SK-N-SH (cell line): ENCODE data around the gene CD300A. TPM values are rescaled to one million over a fixed set of nuclear protein-coding genes. Genes with fewer than 3 reads are reported as not detected.

Experiments used
- CTCF ChIA-PET: fragments of 300-600, 350-600 bp; formaldehyde crosslinking; extraction: SDS; loops from one replicate; lab custom pipeline; 2021; lab: Yijun Ruan, JAX
- POLR2A ChIA-PET: fragments of 350-600 bp; sonication (Branson Sonifier 250); formaldehyde crosslinking; extraction: SDS; loops from one replicate; lab custom pipeline; 2020; ENCODE audit warnings: antibody characterized with exemption, inconsistent platforms; lab: Yijun Ruan, JAX
- DNase-seq: peaks from one replicate; pipeline ENCODE4 v3.0.0; 2012
- H2AFZ ChIP-seq: fragments of 200-600 bp; sonication (generic); 2 replicates; pipeline ENCODE4 v1.8.1; 2016; ENCODE audit warnings: antibody characterized with exemption, mild to moderate bottlenecking, low read depth
- H3F3A ChIP-seq: fragments of 200-600 bp; sonication (generic); replicated peaks from 2 replicates; pipeline ENCODE3; 2016; ENCODE audit warnings: antibody characterized with exemption, mild to moderate bottlenecking; ENCODE audit not compliant: insufficient read depth
- H3K27ac ChIP-seq, 2 experiments: fragments of 200-500 bp in 1 of 2; fragments of 200-600 bp in 1 of 2; sonication (Bioruptor generic) in 1 of 2; sonication (generic), shearing (Covaris generic) in 1 of 2; 2 replicates each; pipeline versions ENCODE4 v1.5.1 to v1.6.1; 2014 to 2016; ENCODE audit warnings: low read depth in 2 of 2, inconsistent platforms in 1 of 2, low read length in 1 of 2, mild to moderate bottlenecking in 1 of 2, mixed read lengths in 1 of 2
- H3K27me3 ChIP-seq: fragments of 200-600 bp; sonication (generic), shearing (Covaris generic); 2 replicates; pipeline ENCODE4 v1.6.1; 2016; ENCODE audit warnings: mixed run types; ENCODE audit not compliant: insufficient read depth
- H3K36me3 ChIP-seq, 2 experiments: fragments of 200-500 bp in 1 of 2; fragments of 200-600 bp in 1 of 2; sonication (Bioruptor generic) in 1 of 2; sonication (generic) in 1 of 2; replicated peaks in 1 of 2; 2 replicates each; pipeline versions ENCODE3 to v1.5.1; 2014 to 2016; ENCODE audit warnings: low read length in 1 of 2, mild to moderate bottlenecking in 1 of 2; ENCODE audit not compliant: insufficient read depth in 2 of 2, control insufficient read depth in 1 of 2
- H3K4me1 ChIP-seq, 2 experiments: fragments of 200-500 bp in 1 of 2; fragments of 200-600 bp in 1 of 2; sonication (Bioruptor generic) in 1 of 2; sonication (generic), shearing (Covaris generic) in 1 of 2; 2 replicates each; pipeline versions ENCODE4 v1.5.1 to v1.6.1; 2014 to 2016; ENCODE audit warnings: low read depth in 1 of 2, low read length in 1 of 2, mixed run types in 1 of 2; ENCODE audit not compliant: insufficient read depth in 2 of 2, control insufficient read depth in 1 of 2
- H3K4me2 ChIP-seq: fragments of 200-600 bp; sonication (generic), shearing (Covaris generic); 2 replicates; pipeline ENCODE4 v1.6.1; 2017; ENCODE audit warnings: mixed run types
- H3K4me3 ChIP-seq, 2 experiments: fragments of 200-500 bp in 1 of 2; fragments of 200-600 bp in 1 of 2; sonication (Bioruptor generic) in 1 of 2; sonication (generic), shearing (Covaris generic) in 1 of 2; 2 replicates each; pipeline versions ENCODE4 v1.5.1 to v1.8.1; 2014 to 2016; ENCODE audit warnings: low read depth in 2 of 2, inconsistent platforms in 1 of 2, low read length in 1 of 2, mild to moderate bottlenecking in 1 of 2, mixed read lengths in 1 of 2, moderate library complexity in 1 of 2
- H3K79me2 ChIP-seq: fragments of 200-600 bp; sonication (generic); 2 replicates; pipeline ENCODE4 v1.8.1; 2017; ENCODE audit warnings: mild to moderate bottlenecking; ENCODE audit not compliant: insufficient read depth
- H3K9ac ChIP-seq: fragments of 200-600 bp; sonication (generic); 2 replicates; pipeline ENCODE4 v1.6.1; 2017; ENCODE audit warnings: mixed run types
- H3K9me2 ChIP-seq: fragments of 200-600 bp; sonication (generic); 2 replicates; pipeline ENCODE4 v1.6.1; 2017; ENCODE audit warnings: mixed run types
- H3K9me3 ChIP-seq: fragments of 200-600 bp; sonication (generic); 2 replicates; pipeline ENCODE4 v1.6.1; 2017; ENCODE audit warnings: mixed run types, mild to moderate bottlenecking, moderate library complexity
- H4K20me1 ChIP-seq: fragments of 200-600 bp; sonication (generic); 2 replicates; pipeline ENCODE4 v1.6.1; 2017; ENCODE audit warnings: mild to moderate bottlenecking, mixed run types; ENCODE audit not compliant: insufficient read depth
- CHD2 ChIP-seq: fragments of 150-350 bp; IDR thresholded peaks from 2 replicates; pipeline ENCODE4 v1.6.1; 2018; ENCODE audit warnings: low read length; ENCODE audit not compliant: partially characterized antibody
- ELF1 ChIP-seq: IDR thresholded peaks from 2 replicates; pipeline ENCODE4 v1.4.0; 2012
- EP300 ChIP-seq, 2 experiments: IDR thresholded peaks; 2 replicates each; pipeline versions ENCODE4 v1.4.0 to v1.6.1; 2012; ENCODE audit warnings: borderline replicate concordance in 1 of 2, low read depth in 1 of 2, low read length in 1 of 2
- GABPA ChIP-seq: IDR thresholded peaks from 2 replicates; pipeline ENCODE4 v1.4.0; 2012; ENCODE audit warnings: low read depth, mild to moderate bottlenecking
- GATA2 ChIP-seq: sonication (generic); formaldehyde crosslinking; IDR thresholded peaks from 2 replicates; pipeline ENCODE4 v1.5.0; 2020; ENCODE audit warnings: mild to moderate bottlenecking, missing genetic modification reagents
- JUND ChIP-seq: IDR thresholded peaks from 2 replicates; pipeline ENCODE4 v1.4.0; 2012
- MEF2A ChIP-seq: IDR thresholded peaks from 2 replicates; pipeline ENCODE4 v1.4.0; 2012; ENCODE audit warnings: low read depth, borderline replicate concordance
- NFIC ChIP-seq: IDR thresholded peaks from 2 replicates; pipeline ENCODE4 v1.4.0; 2012; ENCODE audit warnings: borderline replicate concordance
- POLR2AphosphoS5 ChIP-seq: IDR thresholded peaks from 2 replicates; pipeline ENCODE4 v1.6.1; 2012; ENCODE audit warnings: low read depth, low read length
- SIN3A ChIP-seq: IDR thresholded peaks from 2 replicates; pipeline ENCODE4 v1.6.1; 2012; ENCODE audit warnings: low read depth, mild to moderate bottlenecking, low read length, moderate library complexity, borderline replicate concordance
- SMC3 ChIP-seq: IDR thresholded peaks from 2 replicates; pipeline ENCODE4 v1.6.1; 2012; ENCODE audit warnings: low read depth, low read length, improper control_type of control experiment
- TAF1 ChIP-seq: IDR thresholded peaks from 2 replicates; pipeline ENCODE4 v1.6.1; 2012; ENCODE audit warnings: low read depth, mild to moderate bottlenecking, low read length, moderate library complexity, borderline replicate concordance
- YY1 ChIP-seq: IDR thresholded peaks from 2 replicates; pipeline ENCODE4 v1.4.0; 2012; ENCODE audit warnings: low read depth, mild to moderate bottlenecking
- WGBS: methylation state at CpG from one replicate; pipeline ENCODE4 v1.1.6; 2017; ENCODE audit warnings: low lambda C conversion rate; 5-methylcytosine and 5-hydroxymethylcytosine counted together
- polyA plus RNA-seq, 3 experiments: library from polyadenylated mRNA; depleted of rRNA; stranded (reverse); fragments of >200 nt; gene quantifications; 2 replicates each; pipeline ENCODE4 v1.2.3, GENCODE V29; 2012
- TF ChIP-seq, protein P1 (sequence below): fragments of 150-350 bp; IDR thresholded peaks from 2 replicates; pipeline ENCODE4 v1.6.1; 2016; ENCODE audit warnings: mild to moderate bottlenecking, low read depth, low read length
- TF ChIP-seq, protein P2 (sequence below): IDR thresholded peaks from 2 replicates; pipeline ENCODE4 v1.4.0; 2012; ENCODE audit warnings: low read depth
- TF ChIP-seq, protein P3 (sequence below): fragments of 200-600 bp; sonication (generic); IDR thresholded peaks from 2 replicates; pipeline ENCODE4 v1.6.1; 2017; ENCODE audit warnings: antibody characterized with exemption, mild to moderate bottlenecking, moderate library complexity
- TF ChIP-seq, protein P4 (sequence below): IDR thresholded peaks from 2 replicates; pipeline ENCODE4; 2012

Gene CD300A
- polyA plus RNA-seq, 1 of the 3 experiments (the other 2 are of a cell fraction) = not detected

DNA sequence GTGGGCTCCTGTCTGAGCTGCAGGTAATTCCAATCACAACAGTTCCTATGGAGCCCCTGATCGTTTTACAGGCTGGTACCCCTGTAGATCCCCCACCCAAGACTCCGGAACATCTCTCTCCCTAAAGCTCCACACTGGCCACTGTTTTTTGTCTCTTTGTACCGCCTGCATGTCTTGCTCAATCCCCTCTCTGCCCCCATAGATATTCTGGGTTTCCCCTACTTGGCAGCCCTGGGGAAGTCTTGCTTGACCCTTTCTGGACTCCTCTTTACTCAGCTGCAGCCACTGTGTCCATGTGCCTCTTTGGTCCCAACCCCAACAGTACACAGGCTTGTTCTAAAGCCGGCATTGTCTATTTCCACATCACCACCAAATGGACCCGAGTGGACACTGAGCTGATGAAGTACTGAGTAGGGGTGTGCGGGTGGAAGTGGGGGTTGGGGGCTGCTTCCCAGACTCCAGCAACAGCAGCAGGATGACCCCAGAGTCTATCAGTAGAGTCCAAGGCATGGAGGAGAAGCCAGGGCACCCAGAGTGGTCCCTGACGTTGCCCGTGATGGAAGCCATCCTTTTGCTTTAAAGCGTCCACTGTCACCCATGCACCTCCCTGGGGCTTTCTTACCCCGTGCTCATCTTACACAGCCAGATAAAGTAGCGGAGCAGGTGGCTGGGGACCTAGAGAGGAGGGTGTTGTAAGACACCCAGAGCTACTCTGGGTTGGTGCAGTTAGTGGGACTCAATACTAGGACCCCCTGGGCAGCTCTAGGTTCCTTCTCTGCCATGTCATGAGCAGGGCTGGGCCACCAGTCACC, 58.4 kb downstream of the CD300A start:
- no peaks in the 10 kb centered on the region for H3K36me3 ChIP-seq
- no peaks in the 10 kb centered on the region for H3F3A ChIP-seq
- H3K27ac ChIP-seq = no peak overlapping the region
- ChIA-PET POLR2A (no interaction called here), CTCF (interaction anchor here (0.5 to 0.8 kb wide), 2 partner anchors 42 to 1687 kb away, joined by 3 read pairs; no protein-coding TSS in a partner anchor)
- no peak overlapping the region for H3K9ac ChIP-seq
- H2AFZ ChIP-seq = no peak overlapping the region
- TF ChIP-seq, protein P1, sequence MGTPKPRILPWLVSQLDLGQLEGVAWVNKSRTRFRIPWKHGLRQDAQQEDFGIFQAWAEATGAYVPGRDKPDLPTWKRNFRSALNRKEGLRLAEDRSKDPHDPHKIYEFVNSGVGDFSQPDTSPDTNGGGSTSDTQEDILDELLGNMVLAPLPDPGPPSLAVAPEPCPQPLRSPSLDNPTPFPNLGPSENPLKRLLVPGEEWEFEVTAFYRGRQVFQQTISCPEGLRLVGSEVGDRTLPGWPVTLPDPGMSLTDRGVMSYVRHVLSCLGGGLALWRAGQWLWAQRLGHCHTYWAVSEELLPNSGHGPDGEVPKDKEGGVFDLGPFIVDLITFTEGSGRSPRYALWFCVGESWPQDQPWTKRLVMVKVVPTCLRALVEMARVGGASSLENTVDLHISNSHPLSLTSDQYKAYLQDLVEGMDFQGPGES = no peak
- no peak for TF ChIP-seq SIN3A
- TF ChIP-seq, protein P2, sequence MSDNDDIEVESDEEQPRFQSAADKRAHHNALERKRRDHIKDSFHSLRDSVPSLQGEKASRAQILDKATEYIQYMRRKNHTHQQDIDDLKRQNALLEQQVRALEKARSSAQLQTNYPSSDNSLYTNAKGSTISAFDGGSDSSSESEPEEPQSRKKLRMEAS = no peak
- TF ChIP-seq, all 33 proteins: peak for 0
- DNase-seq = peak; percentile 9
- Histone ChIP-seq H3K4me1 (no peaks in the 10 kb centered on the region), H4K20me1 (no peaks in the 10 kb centered on the region), H3K27me3 (no peaks in the 10 kb centered on the region), H3K4me3 (no peak overlapping the region), H3K9me2 (no peaks in the 10 kb centered on the region), H3K79me2 (no peaks in the 10 kb centered on the region), H3K4me2 (no peak overlapping the region), H3K9me3 (no peaks in the 10 kb centered on the region)
- 9% methylated on average over 11 of the region's 11 CpGs for WGBS

DNA sequence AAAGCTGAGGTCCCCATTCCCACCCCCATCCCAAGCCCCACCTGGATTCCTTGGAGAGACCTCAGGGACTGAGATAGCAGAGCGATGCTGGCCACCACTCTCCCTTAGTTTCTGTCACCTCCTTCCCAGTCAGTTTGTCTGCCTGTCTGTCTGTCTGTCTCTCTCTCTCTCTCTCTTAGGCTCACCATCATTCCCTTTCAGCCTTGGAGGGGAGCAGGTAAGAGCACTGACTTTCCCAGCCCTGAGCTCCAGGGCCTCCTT, 59.0 kb downstream of the CD300A start:
- Histone ChIP-seq H3K9ac (no peak overlapping the region), H3K79me2 (no peaks in the 10 kb centered on the region), H3K4me3 (no peak overlapping the region)
- WGBS = 10% methylated on average over 1 of the region's 1 CpG
- DNase-seq = no peak
- POLR2A ChIA-PET = no interaction called here
- TF ChIP-seq, protein P2 = no peak
- TF ChIP-seq YY1 = no peak
- no peak for TF ChIP-seq SIN3A
- TF ChIP-seq JUND = no peak
- TF ChIP-seq, protein P1 = no peak
- no peak for TF ChIP-seq NFIC
- TF ChIP-seq GATA2 (CRISPR knock-in tag) = no peak
- TF ChIP-seq MEF2A = no peak
- TF ChIP-seq CHD2 = no peak
- TF ChIP-seq EP300 (IDR thresholded peaks at IDR 0.05; ENCODE audit: borderline replicate concordance in 1 of 2, low read depth in 1 of 2, low read length in 1 of 2) = no peak
- no peak for TF ChIP-seq POLR2AphosphoS5
- TF ChIP-seq TAF1 = no peak
- TF ChIP-seq, protein P3, sequence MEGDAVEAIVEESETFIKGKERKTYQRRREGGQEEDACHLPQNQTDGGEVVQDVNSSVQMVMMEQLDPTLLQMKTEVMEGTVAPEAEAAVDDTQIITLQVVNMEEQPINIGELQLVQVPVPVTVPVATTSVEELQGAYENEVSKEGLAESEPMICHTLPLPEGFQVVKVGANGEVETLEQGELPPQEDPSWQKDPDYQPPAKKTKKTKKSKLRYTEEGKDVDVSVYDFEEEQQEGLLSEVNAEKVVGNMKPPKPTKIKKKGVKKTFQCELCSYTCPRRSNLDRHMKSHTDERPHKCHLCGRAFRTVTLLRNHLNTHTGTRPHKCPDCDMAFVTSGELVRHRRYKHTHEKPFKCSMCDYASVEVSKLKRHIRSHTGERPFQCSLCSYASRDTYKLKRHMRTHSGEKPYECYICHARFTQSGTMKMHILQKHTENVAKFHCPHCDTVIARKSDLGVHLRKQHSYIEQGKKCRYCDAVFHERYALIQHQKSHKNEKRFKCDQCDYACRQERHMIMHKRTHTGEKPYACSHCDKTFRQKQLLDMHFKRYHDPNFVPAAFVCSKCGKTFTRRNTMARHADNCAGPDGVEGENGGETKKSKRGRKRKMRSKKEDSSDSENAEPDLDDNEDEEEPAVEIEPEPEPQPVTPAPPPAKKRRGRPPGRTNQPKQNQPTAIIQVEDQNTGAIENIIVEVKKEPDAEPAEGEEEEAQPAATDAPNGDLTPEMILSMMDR = no peak
- no peak for TF ChIP-seq GABPA
- TF ChIP-seq, protein P4, sequence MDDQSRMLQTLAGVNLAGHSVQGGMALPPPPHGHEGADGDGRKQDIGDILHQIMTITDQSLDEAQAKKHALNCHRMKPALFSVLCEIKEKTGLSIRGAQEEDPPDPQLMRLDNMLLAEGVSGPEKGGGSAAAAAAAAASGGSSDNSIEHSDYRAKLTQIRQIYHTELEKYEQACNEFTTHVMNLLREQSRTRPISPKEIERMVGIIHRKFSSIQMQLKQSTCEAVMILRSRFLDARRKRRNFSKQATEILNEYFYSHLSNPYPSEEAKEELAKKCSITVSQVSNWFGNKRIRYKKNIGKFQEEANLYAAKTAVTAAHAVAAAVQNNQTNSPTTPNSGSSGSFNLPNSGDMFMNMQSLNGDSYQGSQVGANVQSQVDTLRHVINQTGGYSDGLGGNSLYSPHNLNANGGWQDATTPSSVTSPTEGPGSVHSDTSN = no peak
- TF ChIP-seq SMC3 = no peak
- TF ChIP-seq ELF1 = no peak
- TF ChIP-seq, all 33 proteins: peak for 0
- H2AFZ ChIP-seq = no peak overlapping the region
- no peaks in the 10 kb centered on the region for H3F3A ChIP-seq
- H3K27ac ChIP-seq = no peak overlapping the region
- H3K27me3 ChIP-seq = no peaks in the 10 kb centered on the region
- no peaks in the 10 kb centered on the region for H3K9me2 ChIP-seq
- H3K4me1 ChIP-seq = no peaks in the 10 kb centered on the region
- no peaks in the 10 kb centered on the region for H3K36me3 ChIP-seq
- H3K9me3 ChIP-seq = no peaks in the 10 kb centered on the region
- H4K20me1 ChIP-seq = no peaks in the 10 kb centered on the region
- H3K4me2 ChIP-seq = no peak overlapping the region
- CTCF ChIA-PET = interaction anchor here (0.5 kb wide), 1 partner anchor 1687 kb away, joined by 3 read pairs; no protein-coding TSS in a partner anchor
